ENCODE results near the gene FKBP4. TPM values are rescaled to one million over a fixed set of nuclear protein-coding genes. Genes with fewer than 3 reads are reported as not detected.
A peak's percentile ranks its signal among the peaks of the same experiment; 100 is the strongest.

The FKBP4 gene
- total RNA-seq, 2 donors from 2014 or later: 41.9 to 44.9 TPM

DNA sequence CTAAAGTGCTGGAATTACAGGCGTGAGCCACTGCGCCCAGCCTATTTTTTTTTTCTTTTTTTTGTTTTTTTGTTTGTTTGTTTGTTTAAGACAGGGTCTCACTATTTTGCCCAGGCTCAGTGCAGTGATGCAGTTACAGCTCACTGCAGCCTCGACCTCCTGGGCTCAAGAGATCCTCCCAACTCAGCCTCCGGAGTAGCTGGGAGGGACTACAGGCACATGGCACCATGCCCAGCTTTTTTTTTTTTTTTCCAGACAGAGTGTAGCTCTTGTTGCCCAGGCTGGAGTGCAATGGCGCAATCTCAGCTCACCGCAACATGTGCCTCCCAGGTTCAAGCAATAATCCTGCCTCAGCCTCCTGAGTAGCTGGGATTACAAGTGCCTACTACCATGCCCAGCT lies 11.9 kb downstream of the FKBP4 start:
- ATAC-seq (no peak), DNase-seq (no peak)
- Mint-ChIP-seq H3K27me3 (no peaks in the 10 kb centered on the region), H3K27ac (no peak overlapping the region), H3K4me1 (peaks cover 7% of the 10 kb centered on the region), H3K36me3 (ENCODE audit: low read depth) (peaks cover 2% of the 10 kb centered on the region), H3K4me3 (no peak overlapping the region)
- H3K9me3 ChIP-seq (ENCODE audit: control insufficient read depth, low read length, poor library complexity, severe bottlenecking): no peaks in the 10 kb centered on the region

DNA sequence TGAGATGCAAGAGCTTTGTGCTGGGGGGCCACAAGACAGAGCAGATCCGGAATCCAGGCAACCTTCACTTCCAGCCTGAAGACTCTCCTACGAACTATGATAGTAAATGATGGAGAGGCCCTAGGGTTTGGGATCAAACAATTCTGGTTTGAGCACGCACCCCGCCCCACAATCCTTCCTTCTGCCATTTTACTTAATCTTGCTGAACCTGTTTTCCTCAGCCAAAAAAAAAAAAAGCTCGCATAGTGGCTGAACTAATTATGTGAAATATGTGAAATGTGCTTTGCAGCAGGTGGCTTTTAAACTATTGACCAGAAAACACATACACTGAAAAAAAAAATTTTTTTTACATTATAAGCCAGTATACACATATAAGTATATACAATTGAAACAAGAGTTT lies 17.0 kb downstream of the FKBP4 start:
- H3K9me3 ChIP-seq (ENCODE audit: control insufficient read depth, low read length, poor library complexity, severe bottlenecking): no peaks in the 10 kb centered on the region
- H3K4me1 Mint-ChIP-seq: peaks cover 26% of the 10 kb centered on the region
- DNase-seq: no peak
- H3K27ac Mint-ChIP-seq: peak overlapping the region; percentile 98
- peaks cover 3% of the 10 kb centered on the region for H3K36me3 Mint-ChIP-seq (ENCODE audit: low read depth)
- H3K4me3 Mint-ChIP-seq: no peak overlapping the region
- no peak for ATAC-seq
- no peaks in the 10 kb centered on the region for H3K27me3 Mint-ChIP-seq

DNA sequence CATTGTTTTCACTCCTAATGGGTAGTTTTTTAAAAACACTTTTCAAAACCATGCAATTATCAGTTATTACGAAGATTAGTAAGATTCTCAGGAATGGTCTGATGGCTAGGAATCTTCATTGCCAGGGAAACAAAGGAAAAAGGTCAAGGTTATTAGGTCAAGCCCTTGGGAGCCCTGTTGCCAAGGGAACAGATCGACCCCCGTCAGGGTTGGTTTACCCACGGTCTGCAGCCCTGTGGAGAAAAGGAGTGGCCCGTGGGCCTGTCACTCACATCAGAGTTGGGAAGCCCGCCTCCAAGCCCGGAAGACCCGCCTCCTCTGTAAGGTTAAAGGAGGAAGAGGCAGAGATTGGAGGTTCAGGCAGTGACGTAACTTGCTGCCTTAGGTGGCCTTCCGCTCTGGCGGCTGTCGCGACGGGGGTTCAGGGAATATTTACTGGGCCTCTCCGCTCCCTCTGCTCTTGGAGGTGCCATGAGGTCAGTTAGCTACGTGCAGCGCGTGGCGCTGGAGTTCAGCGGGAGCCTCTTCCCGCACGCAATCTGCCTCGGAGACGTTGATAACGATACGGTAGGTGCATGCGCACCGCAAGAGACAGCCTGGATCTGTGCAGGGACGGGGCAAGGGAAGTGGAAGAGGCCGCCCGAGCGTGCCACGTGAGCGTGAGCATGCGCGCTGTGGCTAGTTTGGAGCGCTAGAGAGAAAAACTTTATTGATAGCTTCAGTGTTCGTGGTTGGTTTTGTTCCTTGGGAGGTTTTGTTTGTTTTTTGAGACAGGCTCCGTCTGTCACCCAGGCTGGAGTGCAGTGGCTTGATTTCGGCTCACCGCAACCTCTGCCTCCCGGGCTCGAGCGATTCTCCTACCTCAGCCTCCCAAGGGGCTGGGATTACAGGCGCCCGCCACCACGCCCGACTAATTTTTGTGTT lies 17.8 kb downstream of the FKBP4 start, which contains the start of gene ITFG2:
Gene ITFG2, plus strand, starts transcription at position 379 of the 924 bp plus-strand sequence. Its CDS starts 93 bp downstream, at position 472.
- Mint-ChIP-seq H3K36me3 (ENCODE audit: low read depth) (peaks cover 3% of the 10 kb centered on the region), H3K27me3 (no peaks in the 10 kb centered on the region), H3K4me3 (peak within 1 kb of the TSS; percentile 99), H3K27ac (peak within 1 kb of the TSS; percentile 98), H3K4me1 (peaks cover 26% of the 10 kb centered on the region)
- no peaks in the 10 kb centered on the region for H3K9me3 ChIP-seq (ENCODE audit: control insufficient read depth, low read length, poor library complexity, severe bottlenecking)
- ATAC-seq (peak; percentile 94), DNase-seq (peak; percentile 82 to 88 (median 88))

DNA sequence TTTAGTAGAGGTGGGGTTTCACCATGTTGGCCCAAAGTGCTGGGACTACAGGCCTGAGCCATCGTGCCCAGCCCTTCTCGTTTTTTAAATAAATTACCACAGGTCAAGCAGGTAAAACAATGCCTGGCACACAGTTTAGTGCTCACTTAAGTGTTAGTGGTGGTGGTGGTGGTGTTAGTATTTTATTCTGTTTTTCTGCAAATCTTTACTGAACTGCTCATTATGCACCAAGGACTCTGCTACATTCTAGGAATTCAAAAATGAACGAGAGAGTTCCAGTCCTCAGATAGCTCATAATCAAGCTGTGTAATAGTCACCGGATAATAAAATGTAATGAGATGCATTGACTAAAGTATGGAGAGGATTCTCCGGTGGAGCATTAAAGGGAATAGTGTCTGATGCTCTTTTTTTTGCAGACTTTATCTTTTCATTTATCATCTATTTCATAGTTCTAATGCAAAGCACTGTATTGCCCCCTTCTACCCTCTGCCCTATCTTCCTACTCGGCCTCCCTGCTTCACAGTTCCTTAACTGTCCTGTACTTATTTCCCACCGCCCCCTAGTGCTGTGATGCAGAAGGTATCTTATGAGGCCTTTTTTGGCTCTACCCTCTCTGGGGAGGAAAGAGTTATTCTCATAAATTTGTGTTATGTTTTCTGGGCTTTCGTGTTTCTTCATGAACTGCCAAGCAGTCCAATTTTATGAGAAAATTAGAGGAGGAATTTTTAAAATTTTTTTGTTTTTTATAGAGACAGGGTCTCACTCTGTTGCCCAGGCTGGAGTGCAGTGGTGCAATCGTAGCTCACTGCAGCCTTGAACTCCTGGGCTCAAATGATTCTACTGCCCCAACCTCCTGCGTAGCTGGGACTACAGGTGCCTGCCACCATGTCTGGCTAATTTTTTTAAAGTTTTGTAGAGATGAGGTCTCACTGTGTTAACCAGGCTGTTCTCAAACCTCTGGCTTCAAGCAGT lies 18.7 kb downstream of the FKBP4 start:
- peak; percentile 14 for ATAC-seq
- Mint-ChIP-seq H3K4me3 (peak overlapping the region; percentile 99), H3K36me3 (ENCODE audit: low read depth) (peaks cover 5% of the 10 kb centered on the region), H3K27ac (peak overlapping the region; percentile 98), H3K4me1 (peaks cover 26% of the 10 kb centered on the region), H3K27me3 (no peaks in the 10 kb centered on the region)
- DNase-seq: peak in 1 of 3 donors; percentile 21
- H3K9me3 ChIP-seq (ENCODE audit: control insufficient read depth, low read length, poor library complexity, severe bottlenecking): no peaks in the 10 kb centered on the region

- no peak for ATAC-seq
Measured at GRCh38 chr12:2819810-2820209, 25.0 kb downstream of the FKBP4 start.

DNA sequence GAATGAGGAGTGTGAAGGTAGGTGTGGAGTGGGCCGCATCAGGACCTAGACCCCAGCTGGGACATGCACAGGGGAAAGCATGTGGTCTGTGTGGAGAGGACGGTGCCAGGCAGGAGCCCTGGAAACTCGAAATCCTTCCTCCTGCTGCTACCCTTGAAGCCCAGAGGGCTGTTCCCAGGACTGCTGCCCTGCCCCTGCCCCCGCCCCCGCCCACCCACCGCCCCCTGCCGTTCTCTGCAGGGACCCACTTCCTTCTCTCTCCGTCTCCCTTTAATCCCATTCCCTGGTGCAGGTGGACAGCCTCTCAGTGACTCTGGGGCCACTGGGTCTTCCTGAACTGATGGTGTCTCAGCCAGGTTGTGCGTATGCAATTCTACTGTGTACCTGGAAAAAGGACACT lies 25.7 kb downstream of the FKBP4 start:
- DNase-seq (no peak), ATAC-seq (no peak)
- peaks cover 6% of the 10 kb centered on the region for H3K36me3 Mint-ChIP-seq (ENCODE audit: low read depth)
- H3K27me3 Mint-ChIP-seq: no peaks in the 10 kb centered on the region
- no peak overlapping the region for H3K4me3 Mint-ChIP-seq
- no peaks in the 10 kb centered on the region for H3K9me3 ChIP-seq (ENCODE audit: control insufficient read depth, low read length, poor library complexity, severe bottlenecking)
- H3K27ac Mint-ChIP-seq: no peak overlapping the region
- peaks cover 5% of the 10 kb centered on the region for H3K4me1 Mint-ChIP-seq

More at GRCh38 chr12:2819810-2820209, 25.0 kb downstream of the FKBP4 start:
- Mint-ChIP-seq H3K36me3 (ENCODE audit: low read depth) (peaks cover 6% of the 10 kb centered on the region), H3K27ac (no peak overlapping the region), H3K4me1 (peaks cover 7% of the 10 kb centered on the region), H3K27me3 (no peaks in the 10 kb centered on the region), H3K4me3 (no peak overlapping the region)
- no peaks in the 10 kb centered on the region for H3K9me3 ChIP-seq (ENCODE audit: control insufficient read depth, low read length, poor library complexity, severe bottlenecking)
- DNase-seq: no peak

DNA sequence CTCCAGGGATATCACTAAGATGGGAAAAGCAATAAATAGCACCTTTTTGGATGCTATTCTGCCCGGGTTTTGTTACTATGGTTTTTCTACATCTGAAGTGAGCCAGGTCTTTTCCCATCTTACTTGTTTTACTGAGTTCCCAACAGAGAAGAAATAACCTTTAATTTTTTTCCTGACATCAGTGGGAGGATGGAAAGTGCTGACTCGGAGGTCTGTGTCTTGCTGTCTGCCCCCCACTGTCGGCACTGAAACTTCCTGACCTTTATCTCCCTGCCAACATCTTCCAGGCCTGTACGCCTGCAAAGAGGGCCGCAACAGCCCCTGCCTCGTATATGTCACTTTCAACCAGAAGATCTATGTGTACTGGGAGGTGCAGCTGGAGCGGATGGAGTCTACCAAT lies 28.7 kb downstream of the FKBP4 start:
- Mint-ChIP-seq H3K36me3 (ENCODE audit: low read depth) (peaks cover 7% of the 10 kb centered on the region), H3K4me3 (no peak overlapping the region)

DNA sequence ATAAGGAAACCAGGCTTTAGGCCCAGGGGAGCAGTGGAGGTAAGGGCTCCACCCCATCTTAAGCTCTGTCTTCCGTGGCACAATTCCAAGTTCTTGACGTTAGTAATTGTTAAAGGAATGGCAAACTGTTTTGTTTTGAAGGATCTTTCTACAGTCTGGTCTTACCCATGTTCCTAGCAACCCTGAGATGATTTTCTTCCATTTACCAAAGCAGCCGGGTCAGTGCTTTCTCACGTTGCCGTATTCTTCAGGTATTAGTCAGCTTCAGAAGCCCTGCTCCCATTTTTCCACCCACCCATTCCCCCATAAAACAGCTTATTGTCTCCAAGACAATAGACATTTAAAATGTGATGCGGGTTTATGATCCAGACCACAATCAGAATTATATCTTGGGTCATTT lies 29.8 kb downstream of the FKBP4 start:
- H3K4me1 Mint-ChIP-seq: peaks cover under 1% of the 10 kb centered on the region
- DNase-seq: no peak
- H3K9me3 ChIP-seq (ENCODE audit: control insufficient read depth, low read length, poor library complexity, severe bottlenecking): no peaks in the 10 kb centered on the region
- H3K27me3 Mint-ChIP-seq: no peaks in the 10 kb centered on the region
- H3K36me3 Mint-ChIP-seq (ENCODE audit: low read depth): peaks cover 9% of the 10 kb centered on the region
- no peak overlapping the region for H3K4me3 Mint-ChIP-seq
- no peak overlapping the region for H3K27ac Mint-ChIP-seq
- no peak for ATAC-seq

More for the DNA sequence above, 28.7 kb downstream of the FKBP4 start:
- ATAC-seq: no peak
- H3K27ac Mint-ChIP-seq: no peak overlapping the region
- H3K27me3 Mint-ChIP-seq: no peaks in the 10 kb centered on the region
- H3K9me3 ChIP-seq (ENCODE audit: control insufficient read depth, low read length, poor library complexity, severe bottlenecking): no peaks in the 10 kb centered on the region
- peaks cover 2% of the 10 kb centered on the region for H3K4me1 Mint-ChIP-seq
- DNase-seq: no peak

GRCh38 chr12:2825132-2825531 lies 30.4 kb downstream of the FKBP4 start:
- Mint-ChIP-seq H3K36me3 (ENCODE audit: low read depth) (peaks cover 7% of the 10 kb centered on the region), H3K4me1 (peaks cover under 1% of the 10 kb centered on the region), H3K4me3 (no peak overlapping the region), H3K27me3 (no peaks in the 10 kb centered on the region), H3K27ac (no peak overlapping the region)
- H3K9me3 ChIP-seq (ENCODE audit: control insufficient read depth, low read length, poor library complexity, severe bottlenecking): no peaks in the 10 kb centered on the region
- ATAC-seq (no peak), DNase-seq (no peak)

- no peaks in the 10 kb centered on the region for H3K27me3 Mint-ChIP-seq
- ATAC-seq: no peak
- H3K9me3 ChIP-seq (ENCODE audit: control insufficient read depth, low read length, poor library complexity, severe bottlenecking): no peaks in the 10 kb centered on the region
- H3K36me3 Mint-ChIP-seq (ENCODE audit: low read depth): peaks cover 7% of the 10 kb centered on the region
- no peak for DNase-seq
- H3K27ac Mint-ChIP-seq: no peak overlapping the region
- no peak overlapping the region for H3K4me3 Mint-ChIP-seq
- peaks cover 2% of the 10 kb centered on the region for H3K4me1 Mint-ChIP-seq
Measured at GRCh38 chr12:2826036-2826435, 31.3 kb downstream of the FKBP4 start.

DNA sequence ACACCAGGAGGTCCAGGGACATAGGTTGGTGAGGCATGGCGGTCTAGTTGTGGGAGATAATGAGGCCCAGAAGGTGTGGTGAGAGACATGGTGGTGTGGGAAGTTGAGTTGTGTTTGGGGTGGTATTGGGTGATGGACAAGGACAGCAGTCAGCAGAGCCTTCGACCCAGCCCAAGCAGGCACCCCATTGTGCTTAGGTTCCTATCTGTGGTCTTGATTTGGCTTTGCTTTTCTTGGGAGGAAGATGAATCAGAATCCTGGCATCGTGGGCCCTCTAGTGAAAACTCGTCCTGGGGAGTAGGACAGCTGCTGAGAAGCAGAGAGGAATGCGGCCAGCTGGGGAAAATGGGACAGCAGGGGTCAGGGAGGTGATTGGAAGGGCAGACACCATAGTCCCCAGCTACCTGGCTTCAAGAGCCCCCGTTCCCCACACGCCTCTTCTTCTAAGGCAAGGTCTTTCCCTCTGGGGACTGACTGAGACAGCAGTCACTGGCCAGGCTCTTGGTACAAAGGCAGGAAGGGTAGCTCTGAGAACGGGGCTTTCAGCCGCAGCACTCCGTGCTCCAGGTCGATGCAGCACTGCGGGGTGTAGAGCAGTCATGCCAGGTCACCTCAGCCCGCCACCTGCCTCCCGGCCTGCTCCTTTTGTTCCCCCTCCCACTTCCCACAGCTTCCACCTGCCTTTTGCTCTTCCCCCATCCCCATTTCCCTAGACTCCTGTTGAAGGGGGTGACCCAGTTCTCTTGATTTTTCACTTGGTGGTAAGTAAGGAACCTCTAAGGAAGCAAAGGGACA lies 32.1 kb downstream of the FKBP4 start:
- ATAC-seq (no peak), DNase-seq (no peak)
- no peak overlapping the region for H3K4me3 Mint-ChIP-seq
- H3K27ac Mint-ChIP-seq: no peak overlapping the region
- H3K27me3 Mint-ChIP-seq: no peaks in the 10 kb centered on the region
- peaks cover 12% of the 10 kb centered on the region for H3K36me3 Mint-ChIP-seq (ENCODE audit: low read depth)
- H3K9me3 ChIP-seq (ENCODE audit: control insufficient read depth, low read length, poor library complexity, severe bottlenecking): no peaks in the 10 kb centered on the region
- peaks cover 4% of the 10 kb centered on the region for H3K4me1 Mint-ChIP-seq

DNA sequence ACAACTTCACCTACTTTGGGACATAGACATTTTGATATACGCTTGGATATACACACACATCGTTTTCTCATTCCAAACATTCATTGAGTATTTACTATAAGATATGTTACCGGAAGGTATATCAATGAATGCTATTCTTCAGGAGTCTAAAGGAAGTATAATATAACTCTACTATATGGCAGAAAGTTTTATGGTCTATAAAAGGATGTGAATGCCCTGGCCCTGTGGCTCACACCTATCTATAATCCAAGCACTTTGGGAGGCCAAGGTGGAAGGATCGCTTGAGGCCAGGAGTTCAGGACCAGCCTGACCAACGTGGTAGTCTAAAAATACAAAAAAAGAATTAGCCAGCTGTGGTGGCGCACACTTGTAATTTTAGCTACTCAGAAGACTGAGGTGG lies 34.5 kb downstream of the FKBP4 start:
- H3K9me3 ChIP-seq (ENCODE audit: control insufficient read depth, low read length, poor library complexity, severe bottlenecking): no peaks in the 10 kb centered on the region
- peaks cover 5% of the 10 kb centered on the region for H3K27me3 Mint-ChIP-seq
- peaks cover 10% of the 10 kb centered on the region for H3K4me1 Mint-ChIP-seq
- no peak for ATAC-seq
- H3K4me3 Mint-ChIP-seq: no peak overlapping the region
- no peak for DNase-seq
- H3K27ac Mint-ChIP-seq: no peak overlapping the region
- H3K36me3 Mint-ChIP-seq (ENCODE audit: low read depth): peaks cover 12% of the 10 kb centered on the region

Data from T-helper 17 cell (primary cell).